Stimulated activated CD4-positive, alpha-beta T cell treated with anti-CD3 and anti-CD28 coated beads, Interleukin-4, amount 100 ng/mL, for 1 hour (primary cell): ENCODE measurements around the gene SPANXN3.
"Not testable (repeated sequence)": the region's sequence is repeated elsewhere in the genome, so short reads cannot be mapped to it uniquely, and the experiment has no call there.

ENCODE experiments used
- DNase-seq: peaks from one replicate; pipeline ENCODE4 v3.0.0-alpha.2; 2020

The SPANXN3 gene

DNA sequence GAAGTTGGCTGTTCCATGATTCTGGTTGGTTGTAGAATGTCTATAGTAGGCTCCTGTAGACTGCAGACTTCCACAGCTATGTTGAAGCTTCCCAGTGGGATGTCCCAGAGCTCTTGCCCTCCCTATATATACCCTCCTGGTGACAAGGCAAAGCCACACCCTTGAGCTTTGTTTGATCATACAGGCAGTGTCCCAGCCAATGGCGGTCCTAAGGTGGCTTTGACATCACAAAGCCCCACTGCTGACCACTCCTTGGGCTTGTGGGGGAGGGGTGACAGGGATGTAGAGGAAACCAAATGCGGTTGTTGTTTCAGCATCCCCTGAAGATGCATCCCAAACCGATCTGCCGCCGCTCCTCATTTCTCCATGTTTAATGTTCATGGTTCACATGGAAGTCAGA lies at the start of gene SPANXN3:
SPANXN3 (minus strand) TSS at position 101 of the 400 bp plus-strand sequence; CDS start at position 17, 84 bp downstream.
- not testable (repeated sequence) for DNase-seq

DNA sequence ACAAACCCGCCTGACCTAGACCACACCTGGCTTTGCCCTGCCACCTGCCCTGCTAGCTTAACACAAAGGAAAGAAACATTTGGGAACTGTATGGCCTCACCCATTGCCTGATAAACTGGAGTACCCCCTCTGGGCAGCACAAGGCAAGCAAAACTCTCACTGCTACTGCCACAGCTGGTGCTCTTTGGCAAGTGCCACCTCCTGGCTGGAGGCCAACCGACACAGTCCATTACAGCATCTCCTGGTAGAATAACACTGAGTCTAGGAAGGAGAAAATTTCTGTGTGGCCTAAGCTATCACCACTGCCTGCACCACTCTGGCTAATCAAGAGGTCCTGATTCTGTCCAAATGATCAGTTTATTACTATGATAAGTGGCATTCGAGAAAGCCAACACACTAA lies 18.9 kb upstream of the SPANXN3 start:
- no peak for DNase-seq

DNA sequence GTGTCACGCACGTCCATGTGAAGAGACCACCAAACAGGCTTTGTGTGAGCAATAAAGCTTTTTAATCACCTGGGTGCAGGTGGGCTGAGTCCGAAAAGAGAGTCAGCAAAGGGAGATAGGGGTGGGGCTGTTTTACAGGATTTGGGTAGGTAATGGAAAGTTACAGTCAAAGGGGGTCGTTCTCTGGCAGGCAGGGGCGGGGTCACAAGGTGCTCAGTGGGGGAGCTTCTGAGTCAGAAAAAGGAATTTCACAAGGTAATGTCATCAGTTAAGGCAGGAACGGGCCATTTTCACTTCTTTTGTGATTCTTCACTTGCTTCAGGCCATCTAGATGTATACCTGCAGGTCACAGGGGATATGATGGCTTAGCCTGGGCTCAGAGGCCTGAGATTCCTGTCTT lies 15.1 kb downstream of the SPANXN3 start:
- not testable (repeated sequence) for DNase-seq

- DNase-seq = no peak
These were observed 16.5 kb downstream of the SPANXN3 start for GRCh38 chrX:143500751-143501150.

DNA sequence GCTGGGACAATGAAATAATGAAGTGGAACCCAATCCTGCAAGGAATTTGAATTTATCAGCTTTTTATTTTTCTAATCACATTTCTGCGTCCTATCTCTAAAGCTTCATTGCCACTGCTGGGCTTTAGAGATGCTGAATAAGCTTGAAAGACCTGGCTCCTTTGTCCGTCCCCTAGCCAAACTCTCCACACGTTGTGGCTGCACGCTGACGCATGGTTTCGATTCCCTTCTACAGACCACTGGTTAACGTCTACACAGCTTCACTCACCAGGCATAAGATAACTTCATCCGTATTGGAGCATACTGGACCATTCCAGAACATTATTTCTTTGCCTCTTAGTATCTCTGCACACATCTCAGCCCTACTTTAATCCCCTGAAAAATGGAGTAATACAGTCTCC lies 31.2 kb downstream of the SPANXN3 start:
- no peak for DNase-seq

- DNase-seq = no peak
These were observed 40.5 kb downstream of the SPANXN3 start for GRCh38 chrX:143476751-143477150.

DNA sequence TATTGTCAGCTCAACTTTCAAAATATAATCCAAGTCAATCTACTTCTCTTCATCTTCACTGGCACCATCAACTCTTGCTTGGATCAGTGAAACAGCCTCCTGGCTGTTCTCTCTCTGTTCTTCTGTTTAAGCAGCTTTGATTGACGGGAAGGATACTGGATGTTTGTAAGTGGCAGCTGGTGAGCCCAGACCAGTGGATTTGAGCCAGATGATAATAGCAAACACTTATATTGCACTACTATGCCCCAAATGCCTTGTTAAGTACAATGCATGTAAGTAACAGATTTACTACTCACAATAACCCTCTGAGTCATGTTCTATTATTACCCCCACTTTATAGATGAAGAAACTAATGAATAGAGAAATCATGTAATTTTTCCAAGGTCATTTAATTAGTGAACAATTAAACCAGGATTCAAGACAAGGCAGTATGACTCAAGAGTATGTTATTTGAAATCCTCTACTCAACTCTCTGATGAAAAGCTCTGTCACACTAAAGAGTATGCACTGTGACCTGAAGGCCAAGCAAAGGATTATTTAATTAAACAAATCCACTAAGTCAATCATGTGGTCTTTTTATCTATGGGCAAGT lies 44.8 kb downstream of the SPANXN3 start:
- no peak for DNase-seq

DNA sequence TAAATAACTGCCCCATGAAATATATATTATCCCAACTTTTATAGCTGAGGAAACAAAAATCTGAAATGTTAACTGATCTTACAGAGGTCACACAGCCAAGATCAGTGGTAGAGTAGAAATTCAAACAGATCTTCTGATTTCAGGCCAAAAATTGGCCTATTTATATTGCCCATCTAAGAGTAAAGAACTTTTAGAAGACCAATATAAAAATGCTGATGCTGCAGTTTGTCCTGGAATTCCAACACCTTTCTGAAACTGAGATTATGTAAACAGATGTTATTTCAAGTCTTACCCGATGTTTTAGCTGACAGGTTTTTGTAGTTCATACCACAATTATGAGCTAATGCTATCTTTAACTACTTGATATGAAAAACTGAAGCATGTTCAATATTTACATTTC lies 51.1 kb downstream of the SPANXN3 start:
- DNase-seq = no peak

DNA sequence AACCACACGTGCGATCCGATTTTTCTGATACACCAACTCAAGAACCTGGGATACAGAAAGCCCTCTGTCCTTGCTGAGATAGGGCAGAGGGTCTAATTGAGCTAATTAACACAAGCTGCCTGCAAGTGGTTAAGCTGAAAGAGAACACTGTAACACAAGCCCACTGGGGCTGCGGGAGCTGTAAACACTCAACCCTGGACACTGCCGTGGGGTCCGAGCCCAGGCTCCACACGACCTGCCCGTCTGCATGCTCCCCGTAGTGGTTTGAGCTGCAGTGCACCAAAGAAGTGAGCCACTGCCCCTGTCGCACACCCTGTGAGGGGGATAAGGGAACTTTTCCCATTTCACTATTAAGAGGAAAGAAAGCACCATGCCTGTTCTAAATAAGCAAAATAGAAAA lies 54.6 kb downstream of the SPANXN3 start:
- DNase-seq = no peak

- no peak for DNase-seq
These were observed 55.7 kb downstream of the SPANXN3 start for GRCh38 chrX:143461606-143462005.
